DOHH2 (cell line): ENCODE results near the gene CLDN10.

Experiments
- H3F3A ChIP-seq: fragments of 200-600 bp; sonication (generic), shearing (Covaris generic); 2 replicates; pipeline ENCODE4 v1.6.0; 2016; ENCODE audit warnings: antibody characterized with exemption, mild to moderate bottlenecking; ENCODE audit not compliant: control insufficient read depth, insufficient read depth
- H3K27ac ChIP-seq: fragments of 200-600 bp; sonication (generic); 2 replicates; pipeline ENCODE4 v1.5.1; 2014; ENCODE audit warnings: low read depth, mild to moderate bottlenecking, low read length, moderate library complexity
- H3K27me3 ChIP-seq: fragments of 200-600 bp; sonication (generic); 2 replicates; pipeline ENCODE4 v1.6.1; 2014; ENCODE audit warnings: mild to moderate bottlenecking, low read length, mixed read lengths; ENCODE audit not compliant: control insufficient read depth
- H3K36me3 ChIP-seq: fragments of 200-600 bp; sonication (generic); 2 replicates; pipeline ENCODE4 v1.6.1; 2014; ENCODE audit warnings: mild to moderate bottlenecking, low read length, moderate library complexity, mixed read lengths; ENCODE audit not compliant: control insufficient read depth
- H3K4me1 ChIP-seq: fragments of 200-600 bp; sonication (generic); 2 replicates; pipeline ENCODE4 v1.6.1; 2014; ENCODE audit warnings: mild to moderate bottlenecking, low read length, mixed read lengths; ENCODE audit not compliant: control insufficient read depth
- H3K4me2 ChIP-seq: fragments of 200-600 bp; sonication (generic); 2 replicates; pipeline ENCODE4 v1.6.0; 2014; ENCODE audit warnings: mild to moderate bottlenecking, low read length, moderate library complexity
- H3K4me3 ChIP-seq: fragments of 200-600 bp; sonication (generic); 2 replicates; pipeline ENCODE4 v1.5.1; 2014; ENCODE audit warnings: mild to moderate bottlenecking, low read length, mixed read lengths
- H3K79me2 ChIP-seq: fragments of 200-600 bp; sonication (generic); 2 replicates; pipeline ENCODE4 v1.6.1; 2014; ENCODE audit warnings: mild to moderate bottlenecking, low read length, mixed read lengths; ENCODE audit not compliant: control insufficient read depth
- H3K9me2 ChIP-seq: fragments of 200-600 bp; sonication (generic); replicated peaks from 2 replicates; pipeline ENCODE4 v1.6.1; 2014; ENCODE audit warnings: mild to moderate bottlenecking, low read length, mixed read lengths; ENCODE audit not compliant: control insufficient read depth
- H3K9me3 ChIP-seq: fragments of 200-600 bp; sonication (generic); 2 replicates; pipeline ENCODE4 v1.6.1; 2014; ENCODE audit warnings: antibody characterized with exemption, low read length, mixed read lengths; ENCODE audit not compliant: control insufficient read depth, insufficient read depth
- H4K20me1 ChIP-seq: fragments of 200-600 bp; sonication (generic); 2 replicates; pipeline ENCODE4 v1.6.0; 2014; ENCODE audit warnings: low read depth, mild to moderate bottlenecking, antibody characterized with exemption, low read length, moderate library complexity; ENCODE audit not compliant: control insufficient read depth, insufficient read depth
- CTCF ChIP-seq: fragments of 200-600 bp; sonication (generic); IDR thresholded peaks from one replicate; pipeline ENCODE4 v1.5.1; 2014; ENCODE audit warnings: antibody characterized with exemption, mild to moderate bottlenecking, low read depth, low read length; ENCODE audit not compliant: poor library complexity, severe bottlenecking
- EZH2phosphoT487 ChIP-seq: fragments of 200-600 bp; sonication (generic); IDR thresholded peaks from 2 replicates; pipeline ENCODE4 v1.6.1; 2017; ENCODE audit warnings: borderline replicate concordance, mild to moderate bottlenecking, antibody characterized with exemption, low read length, moderate library complexity, mixed read lengths

Gene CLDN10

DNA sequence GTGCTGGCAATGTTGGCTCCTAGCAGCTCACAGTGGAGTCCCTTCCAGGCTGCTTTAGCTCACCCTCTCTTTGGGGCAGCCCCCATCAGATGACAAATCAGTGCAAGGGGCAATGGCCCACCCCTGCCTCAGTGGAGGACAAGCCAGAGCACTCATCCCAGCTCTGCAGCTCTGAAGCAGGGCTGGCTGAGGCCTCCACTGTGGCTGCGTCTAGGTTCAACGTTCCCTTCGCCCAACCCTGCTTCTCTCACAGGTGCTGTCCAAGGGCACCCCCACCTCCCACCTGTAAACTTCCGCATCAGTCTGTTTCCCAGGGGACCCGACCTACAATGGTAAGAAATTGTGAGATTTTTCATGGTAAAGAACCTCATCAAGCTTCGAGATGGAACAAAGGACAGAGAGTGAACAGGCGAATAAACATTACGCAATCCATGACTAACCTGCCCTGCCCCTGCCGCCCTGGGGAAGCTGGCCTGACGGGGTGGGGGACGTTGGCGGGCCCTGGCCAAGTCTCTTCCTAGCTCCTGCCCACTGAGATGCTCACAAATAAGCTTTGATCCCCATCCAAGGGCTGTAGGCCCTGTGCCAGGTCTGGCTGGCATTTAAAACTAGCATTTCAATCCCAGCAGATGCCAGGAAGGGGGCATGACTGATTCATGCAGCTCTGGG is 51.5 kb downstream of the CLDN10 start:
- Histone ChIP-seq H3K36me3 (no peaks in the 10 kb centered on the region), H3K4me3 (no peak overlapping the region), H3K79me2 (no peaks in the 10 kb centered on the region), H4K20me1 (no peaks in the 10 kb centered on the region), H3K9me3 (no peaks in the 10 kb centered on the region), H3K4me2 (no peak overlapping the region), H3K9me2 (no peaks in the 10 kb centered on the region), H3F3A (no peaks in the 10 kb centered on the region), H3K27ac (no peak overlapping the region), H3K27me3 (peaks cover 11% of the 10 kb centered on the region; the same call in 1 of the 2 replicates), H3K4me1 (no peaks in the 10 kb centered on the region)
- no peak for TF ChIP-seq EZH2phosphoT487
- no peak for TF ChIP-seq CTCF

GRCh38 chr13:95604556-95604915 is 52.0 kb downstream of the CLDN10 start:
- TF ChIP-seq EZH2phosphoT487 (no peak), CTCF (no peak)
- no peaks in the 10 kb centered on the region for H3K4me1 ChIP-seq
- no peak overlapping the region for H3K4me3 ChIP-seq
- no peaks in the 10 kb centered on the region for H3K79me2 ChIP-seq
- H3K27ac ChIP-seq, result no peak overlapping the region
- H3F3A ChIP-seq, result no peaks in the 10 kb centered on the region
- no peaks in the 10 kb centered on the region for H4K20me1 ChIP-seq
- no peak overlapping the region for H3K4me2 ChIP-seq
- H3K9me3 ChIP-seq, result no peaks in the 10 kb centered on the region
- H3K27me3 ChIP-seq, result peaks cover 11% of the 10 kb centered on the region; the same call in 1 of the 2 replicates
- H3K9me2 ChIP-seq, result no peaks in the 10 kb centered on the region
- H3K36me3 ChIP-seq, result no peaks in the 10 kb centered on the region

- TF ChIP-seq EZH2phosphoT487 (no peak), CTCF (no peak)
- Histone ChIP-seq H3K4me1 (no peaks in the 10 kb centered on the region), H3K4me3 (no peak overlapping the region), H3K4me2 (no peak overlapping the region), H3F3A (no peaks in the 10 kb centered on the region), H3K79me2 (no peaks in the 10 kb centered on the region), H3K9me3 (no peaks in the 10 kb centered on the region), H3K27me3 (peaks cover 11% of the 10 kb centered on the region; the same call in 1 of the 2 replicates), H3K9me2 (no peaks in the 10 kb centered on the region), H4K20me1 (no peaks in the 10 kb centered on the region), H3K27ac (no peak overlapping the region), H3K36me3 (no peaks in the 10 kb centered on the region)
Observed at GRCh38 chr13:95605448-95606125, 53.1 kb downstream of the CLDN10 start.
